KMS-11 (cell line): ENCODE measurements around the gene MAP2K2.

Experiments used
- H2AFZ ChIP-seq: fragments of 200-600 bp; sonication (generic); 2 replicates; pipeline ENCODE4 v1.6.1; 2016; ENCODE audit warnings: antibody characterized with exemption, mixed run types, low read depth
- H3K27ac ChIP-seq: fragments of 200-600 bp; sonication (generic); 2 replicates; pipeline ENCODE4 v1.6.1; 2016; ENCODE audit warnings: mild to moderate bottlenecking, mixed run types
- H3K27me3 ChIP-seq: fragments of 200-600 bp; sonication (generic); 2 replicates; pipeline ENCODE4 v1.6.1; 2017; ENCODE audit warnings: mild to moderate bottlenecking, low read depth, mixed run types, moderate library complexity; ENCODE audit not compliant: insufficient read depth
- H3K36me3 ChIP-seq: fragments of 200-600 bp; sonication (generic); 2 replicates; pipeline ENCODE4 v1.6.1; 2017; ENCODE audit warnings: mild to moderate bottlenecking, mixed run types; ENCODE audit not compliant: insufficient read depth
- H3K4me1 ChIP-seq: fragments of 200-600 bp; sonication (generic); 2 replicates; pipeline ENCODE4 v1.6.1; 2016; ENCODE audit warnings: mild to moderate bottlenecking, low read depth, mixed run types; ENCODE audit not compliant: poor library complexity, severe bottlenecking
- H3K4me2 ChIP-seq: fragments of 200-600 bp; sonication (generic); 2 replicates; pipeline ENCODE4 v1.7.0; 2016; ENCODE audit warnings: mild to moderate bottlenecking, mixed run types
- H3K4me3 ChIP-seq: fragments of 200-600 bp; sonication (generic); IDR thresholded peaks from 2 replicates; pipeline ENCODE4 v1.6.1; 2017; ENCODE audit warnings: low read depth, low read length, mixed read lengths; ENCODE audit not compliant: insufficient read depth
- H3K79me2 ChIP-seq: fragments of 200-600 bp; sonication (generic); 2 replicates; pipeline ENCODE4 v1.6.1; 2016; ENCODE audit warnings: low read depth, mixed run types; ENCODE audit not compliant: insufficient read depth
- H3K9ac ChIP-seq: fragments of 200-600 bp; sonication (generic); 2 replicates; pipeline ENCODE4 v1.6.1; 2016; ENCODE audit warnings: mild to moderate bottlenecking, mixed run types
- H4K20me1 ChIP-seq: fragments of 200-600 bp; sonication (generic); 2 replicates; pipeline ENCODE4 v1.6.1; 2016; ENCODE audit warnings: mild to moderate bottlenecking, mixed run types; ENCODE audit not compliant: insufficient read depth
- TF ChIP-seq, protein P1 (sequence below): fragments of 200-600 bp; sonication (generic); conservative IDR thresholded peaks from 2 replicates; pipeline ENCODE4 v1.6.1; 2017; ENCODE audit warnings: low read depth, mild to moderate bottlenecking, antibody characterized with exemption, low read length, moderate library complexity, mixed read lengths

MAP2K2 gene

DNA sequence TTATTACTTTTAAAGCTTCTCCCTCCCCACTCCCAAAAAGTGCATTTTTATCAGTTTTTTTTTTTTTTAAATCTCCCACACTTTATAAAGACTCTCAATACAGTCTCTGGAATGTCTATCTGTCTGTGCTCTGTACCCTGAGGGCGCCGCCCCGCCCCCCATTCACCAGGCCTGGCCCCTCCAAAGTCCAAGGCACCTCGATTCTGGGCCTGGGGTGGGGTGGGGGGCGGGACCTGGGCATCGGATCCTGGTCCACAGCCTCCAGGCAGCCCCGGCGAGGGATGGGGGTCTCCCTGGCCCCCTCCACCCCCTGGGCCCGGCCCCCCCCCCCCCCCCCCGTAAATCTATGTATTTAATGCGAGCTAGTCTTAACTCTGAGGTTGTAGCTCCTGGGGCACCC, 80.5 kb downstream of the MAP2K2 start:
- TF ChIP-seq, protein P1, sequence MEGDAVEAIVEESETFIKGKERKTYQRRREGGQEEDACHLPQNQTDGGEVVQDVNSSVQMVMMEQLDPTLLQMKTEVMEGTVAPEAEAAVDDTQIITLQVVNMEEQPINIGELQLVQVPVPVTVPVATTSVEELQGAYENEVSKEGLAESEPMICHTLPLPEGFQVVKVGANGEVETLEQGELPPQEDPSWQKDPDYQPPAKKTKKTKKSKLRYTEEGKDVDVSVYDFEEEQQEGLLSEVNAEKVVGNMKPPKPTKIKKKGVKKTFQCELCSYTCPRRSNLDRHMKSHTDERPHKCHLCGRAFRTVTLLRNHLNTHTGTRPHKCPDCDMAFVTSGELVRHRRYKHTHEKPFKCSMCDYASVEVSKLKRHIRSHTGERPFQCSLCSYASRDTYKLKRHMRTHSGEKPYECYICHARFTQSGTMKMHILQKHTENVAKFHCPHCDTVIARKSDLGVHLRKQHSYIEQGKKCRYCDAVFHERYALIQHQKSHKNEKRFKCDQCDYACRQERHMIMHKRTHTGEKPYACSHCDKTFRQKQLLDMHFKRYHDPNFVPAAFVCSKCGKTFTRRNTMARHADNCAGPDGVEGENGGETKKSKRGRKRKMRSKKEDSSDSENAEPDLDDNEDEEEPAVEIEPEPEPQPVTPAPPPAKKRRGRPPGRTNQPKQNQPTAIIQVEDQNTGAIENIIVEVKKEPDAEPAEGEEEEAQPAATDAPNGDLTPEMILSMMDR, result no peak

DNA sequence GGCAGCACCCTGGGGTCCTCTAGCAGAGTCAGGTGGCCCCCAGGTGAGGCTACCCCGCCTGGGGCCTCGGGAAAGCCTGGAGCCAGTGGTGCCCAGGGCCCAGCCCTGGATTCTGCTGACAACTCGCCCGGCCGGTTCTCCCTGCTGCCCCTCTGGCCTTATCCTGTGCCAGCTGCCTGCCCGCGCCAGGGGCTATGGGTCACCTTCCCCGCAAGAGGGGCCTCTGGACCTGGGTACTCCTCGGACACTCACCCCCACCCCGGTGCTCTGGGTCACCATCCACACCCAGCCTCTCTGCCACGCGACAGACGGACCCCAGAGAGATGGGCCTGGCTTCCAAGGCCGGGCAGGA, 81.2 kb downstream of the MAP2K2 start:
- Histone ChIP-seq H4K20me1 (no peaks in the 10 kb centered on the region), H3K27ac (no peak overlapping the region), H3K79me2 (no peaks in the 10 kb centered on the region; the same call in 1 of the 2 replicates), H2AFZ (no peak overlapping the region), H3K4me3 (no peak overlapping the region), H3K36me3 (no peaks in the 10 kb centered on the region), H3K27me3 (no peaks in the 10 kb centered on the region), H3K4me2 (no peak overlapping the region), H3K4me1 (no peaks in the 10 kb centered on the region), H3K9ac (no peak overlapping the region)
- TF ChIP-seq, protein P1, result no peak

More for the DNA sequence above, 80.5 kb downstream of the MAP2K2 start:
- H3K4me2 ChIP-seq, result no peak overlapping the region
- H3K27me3 ChIP-seq, result no peaks in the 10 kb centered on the region
- H3K9ac ChIP-seq, result no peak overlapping the region
- H3K4me1 ChIP-seq, result no peaks in the 10 kb centered on the region
- H2AFZ ChIP-seq, result no peak overlapping the region
- no peak overlapping the region for H3K27ac ChIP-seq
- peaks cover 5% of the 10 kb centered on the region; the same call in 1 of the 2 replicates for H3K79me2 ChIP-seq
- H3K4me3 ChIP-seq, result no peak overlapping the region
- H3K36me3 ChIP-seq, result no peaks in the 10 kb centered on the region
- no peaks in the 10 kb centered on the region for H4K20me1 ChIP-seq

DNA sequence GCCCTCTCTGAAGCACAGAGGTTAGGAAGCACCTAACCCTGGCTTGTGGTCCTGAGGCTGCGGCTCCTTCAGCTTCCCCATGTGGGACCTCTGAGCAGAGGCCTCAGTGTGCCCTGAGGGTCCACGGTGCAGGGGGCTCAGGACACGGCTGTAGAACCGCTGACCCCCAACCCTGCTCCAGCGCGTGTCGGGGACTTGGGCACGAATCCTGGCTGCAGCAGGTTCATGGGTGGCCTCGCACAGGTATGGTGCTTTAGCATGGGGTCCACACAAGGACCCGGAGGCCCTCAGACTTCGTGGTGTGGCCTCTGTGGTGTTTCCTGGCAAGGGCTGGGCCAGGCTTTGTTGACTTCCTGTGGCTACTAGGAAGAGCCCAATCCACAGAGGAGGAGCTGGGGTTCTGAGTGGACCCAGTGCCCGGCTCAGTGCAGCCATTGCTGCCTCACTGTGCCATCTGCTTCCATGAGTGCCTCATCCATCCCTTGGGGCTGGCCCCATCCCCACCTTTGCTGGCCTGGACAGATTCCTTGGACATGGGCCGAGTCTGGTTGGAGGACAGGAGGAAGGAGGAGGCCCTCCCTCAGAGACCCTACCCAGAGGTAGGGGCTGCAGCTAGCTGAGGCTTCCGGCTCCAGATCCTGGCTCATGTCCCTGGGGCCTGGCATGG, 81.7 kb downstream of the MAP2K2 start:
- Histone ChIP-seq H3K27me3 (no peaks in the 10 kb centered on the region), H3K79me2 (no peaks in the 10 kb centered on the region; the same call in 1 of the 2 replicates), H3K9ac (no peak overlapping the region), H3K4me2 (no peak overlapping the region), H2AFZ (no peak overlapping the region), H3K4me1 (no peaks in the 10 kb centered on the region), H3K4me3 (no peak overlapping the region), H4K20me1 (no peaks in the 10 kb centered on the region), H3K36me3 (no peaks in the 10 kb centered on the region), H3K27ac (no peak overlapping the region)
- TF ChIP-seq, protein P1, result no peak
